ENCODE data around the gene TIMP1. TPM values are rescaled to one million over a fixed set of nuclear protein-coding genes. Genes with fewer than 3 reads are reported as not detected.

The TIMP1 gene
- total and polyA plus RNA-seq, 2 donors (not counting 1 experiment from before 2014, with no cell fraction given): 8.8 to 12.8 TPM

DNA sequence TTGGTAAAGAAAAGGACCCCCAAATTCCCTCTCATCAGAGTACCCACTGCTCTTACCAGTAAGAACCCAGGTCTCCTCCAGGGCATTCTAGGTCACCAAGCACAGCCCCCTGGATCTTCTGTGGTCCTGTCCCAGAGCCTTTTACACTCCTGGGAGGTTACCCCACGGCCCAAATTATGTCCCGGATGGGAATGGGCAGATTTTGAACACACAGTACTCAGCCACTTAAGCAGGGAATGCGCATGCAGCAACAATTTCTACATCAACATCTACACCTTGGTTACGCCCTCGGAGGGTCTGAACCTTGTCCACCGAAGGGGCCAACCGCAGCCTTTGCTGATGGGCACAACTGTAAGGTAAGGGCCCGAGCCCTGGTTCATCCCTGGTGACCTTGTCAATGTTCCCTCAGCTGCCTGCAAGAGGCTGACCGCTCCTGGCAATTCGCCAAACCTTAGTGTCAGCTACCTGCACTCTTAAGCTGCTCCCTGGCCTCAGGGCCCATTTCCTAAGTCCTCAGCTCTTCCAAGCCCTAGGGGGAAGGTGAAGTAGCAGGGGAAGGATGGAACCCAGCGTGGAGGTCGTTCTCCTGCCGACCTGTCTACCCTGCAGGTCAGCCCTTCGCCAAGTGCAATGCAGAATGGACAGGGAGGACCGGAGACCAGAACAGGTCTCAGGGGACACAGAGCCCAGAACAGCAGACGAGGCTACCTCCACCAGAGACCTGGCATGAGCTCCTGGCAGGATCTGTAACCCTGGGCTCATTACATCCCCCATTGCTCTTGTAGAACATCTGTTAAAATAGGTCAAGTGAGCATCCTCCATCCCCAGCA lies 5.9 kb downstream of the TIMP1 start:
- POLR2A ChIA-PET: no interaction called here
- intact Hi-C loops (cut with micrococcal nuclease): no loop called here

More for the DNA sequence above, 5.9 kb downstream of the TIMP1 start:
- Histone ChIP-seq H3K4me2 (replicated peaks; ENCODE audit: low read depth, low read length, poor library complexity, severe bottlenecking) (no peak overlapping the region), H3K79me2 (ENCODE audit: control insufficient read depth, insufficient read depth, low read length) (no peaks in the 10 kb centered on the region), H3K9ac (ENCODE audit: low read length) (no peak overlapping the region), H3K4me3 (ENCODE audit: control extremely low read depth in 1 of 5, extremely low read depth in 1 of 5, insufficient read depth in 1 of 5, low read depth in 2 of 5, low read length in 4 of 5) (no peak overlapping the region), H3K27ac (ENCODE audit: low read length in 2 of 2) (no peak overlapping the region), H3K4me1 (ENCODE audit: control insufficient read depth in 2 of 2, insufficient read depth in 2 of 2, low read length in 2 of 2) (no peaks in the 10 kb centered on the region), H4K20me1 (ENCODE audit: control insufficient read depth, insufficient read depth, low read length, poor library complexity, severe bottlenecking) (no peaks in the 10 kb centered on the region), H3K9me3 (ENCODE audit: control extremely low read depth in 1 of 3, control insufficient read depth in 2 of 3, insufficient read depth in 1 of 3, low read length in 2 of 3) (no peaks in the 10 kb centered on the region), H3K27me3 (replicated peaks in 1 of 4; ENCODE audit: control extremely low read depth in 1 of 4, control insufficient read depth in 3 of 4, insufficient read depth in 4 of 4, low read length in 3 of 4) (no peaks in the 10 kb centered on the region), H2AFZ (ENCODE audit: insufficient read depth, low read depth, low read length, poor library complexity, severe bottlenecking) (no peak overlapping the region), H3K36me3 (replicated peaks in 1 of 2; ENCODE audit: control extremely low read depth in 1 of 2, control insufficient read depth in 1 of 2, extremely low read depth in 1 of 2, insufficient read depth in 2 of 2, low read length in 1 of 2) (no peaks in the 10 kb centered on the region)
- Mint-ChIP-seq H3K4me1 (peaks cover 3% of the 10 kb centered on the region), H3K9me3 (ENCODE audit: insufficient read depth) (no peaks in the 10 kb centered on the region), H3K4me3 (no peak overlapping the region), H3K27ac (no peak overlapping the region), H3K27me3 (no peaks in the 10 kb centered on the region)
- no peak for ATAC-seq (ENCODE audit: low read depth)
- WGBS (ENCODE audit: insufficient coverage): 88% methylated on average over 13 of the region's 16 CpGs
- DNase-seq: no peak
- TF ChIP-seq EZH2 (IDR thresholded peaks at IDR 0.05; ENCODE audit: borderline replicate concordance, insufficient read depth, low read depth, low read length, poor library complexity, severe bottlenecking) (no peak), CTCF (IDR thresholded peaks at IDR 0.05) (no peak)
- CTCF ChIA-PET: no interaction called here
